HepG2 (cell line): ENCODE results near the gene PRSS33. TPM values are rescaled to one million over a fixed set of nuclear protein-coding genes. Genes with fewer than 3 reads are reported as not detected.

Experiments used
- ATAC-seq: fragments of 200-7000 bp; cut with Tn5 transposase; 3 replicates; pipeline ENCODE4 v1.9.1; 2020; ENCODE audit warnings: mild to moderate bottlenecking, moderate library complexity
- BruUV-seq: library from RNA; stranded (reverse); fragments of 400-500 nt; replicated peaks from 2 replicates; lab custom pipeline; 2021; lab: Mats Ljungman, UMichigan
- CTCF ChIA-PET: fragments of 300-600 bp; formaldehyde crosslinking; extraction: SDS; loops from one replicate; lab custom pipeline; 2021; ENCODE audit warnings: low total read pairs, inconsistent platforms, low intra/inter-chr PET ratio; lab: Yijun Ruan, JAX
- POLR2A ChIA-PET: fragments of 350-600 bp; sonication (Branson Sonifier 250); formaldehyde crosslinking; loops from one replicate; lab custom pipeline; 2020; ENCODE audit warnings: antibody characterized with exemption, inconsistent platforms; lab: Yijun Ruan, JAX
- DNase-seq: peaks from one replicate; pipeline ENCODE4 v3.0.0-alpha.2; 2015; ENCODE audit warnings: low spot score
- FAIRE-seq: peaks from 3 replicates; lab custom pipeline; 2011; peaks lifted over from hg19 to GRCh38; lab: Jason Lieb, UNC
- H2AFZ ChIP-seq: one replicate; pipeline ENCODE4 v1.6.1; 2011; ENCODE audit warnings: low read length, inconsistent platforms
- H3K27ac ChIP-seq: fragments of 300-600 bp; 3 replicates; pipeline ENCODE4 v1.8.0; 2011; ENCODE audit warnings: mixed run types, mild to moderate bottlenecking, mixed read lengths, low read length, inconsistent platforms; ENCODE audit not compliant: insufficient read depth; ENCODE audit errors: extremely low read length
- H3K27me3 ChIP-seq, 2 experiments: fragments of 200-600 bp in 1 of 2; 2 replicates in 1 of 2; 3 replicates in 1 of 2; pipeline versions ENCODE4 v1.6.0 to v1.8.0; 2011; ENCODE audit warnings: low read length in 2 of 2, mild to moderate bottlenecking in 2 of 2, moderate library complexity in 2 of 2, inconsistent platforms in 1 of 2; ENCODE audit not compliant: insufficient read depth in 2 of 2, control insufficient read depth in 1 of 2
- H3K36me3 ChIP-seq, 2 experiments: fragments of 200-600 bp in 1 of 2; replicated peaks in 1 of 2; 2 replicates in 1 of 2; 3 replicates in 1 of 2; pipeline versions ENCODE4 v1.5.1 to v1.8.0; 2011; ENCODE audit warnings: low read length in 2 of 2, inconsistent platforms in 1 of 2; ENCODE audit not compliant: insufficient read depth in 2 of 2, control insufficient read depth in 1 of 2
- H3K4me1 ChIP-seq: 2 replicates; pipeline ENCODE4 v1.5.1; 2012; ENCODE audit warnings: low read length, inconsistent platforms; ENCODE audit not compliant: insufficient read depth
- H3K4me2 ChIP-seq: 2 replicates; pipeline ENCODE4 v1.6.0; 2011; ENCODE audit warnings: low read depth, low read length, inconsistent platforms
- H3K4me3 ChIP-seq, 3 experiments: fragments of 200-600 bp in 1 of 3; sonication (generic), shearing (Covaris generic) in 1 of 3; replicated peaks in 1 of 3; 2 replicates each; pipeline ENCODE4 v1.5.1; 2011 to 2016; ENCODE audit warnings: low read length in 3 of 3, inconsistent platforms in 2 of 3, low read depth in 2 of 3, mild to moderate bottlenecking in 2 of 3, control low read depth in 1 of 3, mixed read lengths in 1 of 3; ENCODE audit not compliant: insufficient read depth in 1 of 3
- H3K79me2 ChIP-seq: one replicate; pipeline ENCODE4 v1.6.1; 2011; ENCODE audit warnings: low read length, inconsistent platforms; ENCODE audit not compliant: insufficient read depth
- H3K9ac ChIP-seq: 2 replicates; pipeline ENCODE4 v1.6.0; 2011; ENCODE audit warnings: mild to moderate bottlenecking, low read depth, low read length, inconsistent platforms; ENCODE audit not compliant: insufficient read depth
- H3K9me3 ChIP-seq: 2 replicates; pipeline ENCODE4 v1.5.1; 2012; ENCODE audit warnings: mild to moderate bottlenecking, low read length
- H4K20me1 ChIP-seq: 2 replicates; pipeline ENCODE4 v1.6.0; 2011; ENCODE audit warnings: inconsistent platforms, mild to moderate bottlenecking, low read length, moderate library complexity; ENCODE audit not compliant: insufficient read depth
- GRHL1 ChIP-seq: sonication (generic); formaldehyde crosslinking; conservative IDR thresholded peaks from 2 replicates; pipeline ENCODE4 v1.8.0; 2022; ENCODE audit warnings: missing genetic modification reagents
- HDAC2 ChIP-seq: sonication (generic); formaldehyde crosslinking; IDR thresholded peaks from 2 replicates; pipeline ENCODE4 v1.4.0; 2020; ENCODE audit warnings: missing genetic modification reagents
- HIC2 ChIP-seq: sonication (generic); formaldehyde crosslinking; IDR thresholded peaks from 2 replicates; pipeline ENCODE4 v1.9.0; 2022; ENCODE audit warnings: low read depth, missing genetic modification reagents
- HNF4G ChIP-seq, 2 experiments: sonication (generic) in 1 of 2; formaldehyde crosslinking in 1 of 2; IDR thresholded peaks; 2 replicates each; pipeline versions ENCODE4 v1.4.0 to v1.6.1; 2011 to 2020; ENCODE audit warnings: borderline replicate concordance in 2 of 2, low read depth in 2 of 2, mild to moderate bottlenecking in 2 of 2, low read length in 1 of 2, missing genetic modification reagents in 1 of 2, moderate library complexity in 1 of 2
- SIN3B ChIP-seq: fragments of 150-350 bp; IDR thresholded peaks from 2 replicates; pipeline ENCODE4 v1.6.1; 2014; ENCODE audit warnings: low read length
- WGBS: methylation state at CpG from one replicate; pipeline ENCODE4 v1.1.6; 2017; ENCODE audit warnings: low lambda C conversion rate; 5-methylcytosine and 5-hydroxymethylcytosine counted together
- in situ Hi-C: cut with HindIII; loops from 2 replicates; pipeline ENCODE4 v1.10.0; 2017; ENCODE audit warnings: low pct_unique_long_range_greater_than_20kb; ENCODE audit not compliant: extremely low pct_ligation_motif_present
- intact Hi-C: fragments of 100-400 bp; cut with micrococcal nuclease; formaldehyde crosslinking; loops from one replicate; pipeline ENCODE4 v1.10.0; 2022; ENCODE audit not compliant: unreplicated experiment
- polyA plus RNA-seq, 8 experiments: library from polyadenylated mRNA; depleted of rRNA in 3 of 8; stranded (reverse) in 7 of 8; unstranded in 1 of 8; fragments of >200 nt; fragmentation: Illumina TruSeq in 4 of 8; extraction: Trizol in 4 of 8; gene quantifications; 2 replicates each; pipeline versions ENCODE4 v1.2.1 to v1.2.3, GENCODE V29; 2011 to 2016; ENCODE audit warnings: low read depth in 4 of 8, missing spikeins in 1 of 8, mixed read lengths in 1 of 8; ENCODE audit not compliant: insufficient read depth in 1 of 8
- total RNA-seq, 5 experiments: library from RNA; depleted of rRNA; stranded (reverse); fragments of >200 nt; fragmentation: Illumina TruSeq; extraction: Trizol; gene quantifications; 2 replicates each; pipeline ENCODE4 v1.2.3, GENCODE V29; 2016; ENCODE audit warnings: low read depth in 1 of 5

Gene PRSS33
- total and polyA plus RNA-seq, 2 of the 13 experiments (the other 11 are each of a cell fraction or from before 2014, with no cell fraction given): not detected

- DNase-seq (no peak), FAIRE-seq (no peak), ATAC-seq (no peak)
- Histone ChIP-seq H3K4me1 (peaks cover 13% of the 10 kb centered on the region), H3K27me3 (peaks cover 5 to 53% of the 10 kb centered on the region in 2 experiments; a peak in 4 of 5 replicates), H3K4me3 (no peak overlapping the region), H3K36me3 (no peaks in the 10 kb centered on the region), H3K4me2 (no peak overlapping the region), H2AFZ (no peak overlapping the region), H3K79me2 (no peaks in the 10 kb centered on the region), H3K27ac (no peak overlapping the region), H4K20me1 (no peaks in the 10 kb centered on the region), H3K9ac (no peak overlapping the region), H3K9me3 (no peaks in the 10 kb centered on the region)
- WGBS: 60% methylated on average over 2 of the region's 6 CpGs
- POLR2A ChIA-PET: interaction anchor here (1.2 kb wide), 1 partner anchor 19 kb away, joined by 3 read pairs; the partner anchor contains the start of gene ZG16B
- in situ Hi-C loops (no loop called here), intact Hi-C loops (no loop called here)
- CTCF ChIA-PET: no interaction called here
- TF ChIP-seq HIC2 (no peak), HDAC2 (CRISPR knock-in tag) (no peak)
- no TSS peak for BruUV-seq
Measured at GRCh38 chr16:2810651-2811050, 23.3 kb upstream of the PRSS33 start.

DNA sequence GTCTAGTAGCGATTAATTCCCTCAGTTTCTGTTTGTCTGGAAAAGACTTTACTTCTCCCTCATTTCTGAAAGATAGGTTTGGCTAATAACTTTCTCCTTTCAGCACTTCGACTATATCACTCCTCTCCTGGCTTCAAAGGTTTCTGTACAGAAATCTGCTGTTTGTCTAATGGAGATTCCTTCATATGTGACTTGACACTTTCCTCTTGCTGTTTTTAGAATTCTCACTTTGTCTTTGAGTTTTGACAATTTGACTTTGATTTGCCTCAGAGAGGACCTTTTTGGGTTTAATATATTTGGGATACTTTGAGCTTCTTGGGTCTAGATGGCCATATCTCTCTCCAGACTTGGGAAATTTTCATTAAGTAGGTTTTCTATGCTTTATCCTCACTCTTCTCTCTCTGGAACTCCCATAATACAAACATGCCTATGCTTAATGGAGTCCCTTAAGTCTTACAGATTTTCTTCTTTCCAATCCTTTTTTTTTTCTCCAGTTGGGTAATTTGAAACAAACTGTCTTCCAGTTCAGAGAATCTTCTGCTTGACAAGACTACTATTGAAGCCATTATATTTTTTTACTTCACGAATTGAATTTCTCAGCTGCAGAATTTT is 21.9 kb upstream of the PRSS33 start:
- no TSS peak for BruUV-seq
- no peak for FAIRE-seq
- no peak for TF ChIP-seq SIN3B
- no peak for TF ChIP-seq GRHL1 (CRISPR knock-in tag)
- no peak for TF ChIP-seq HNF4G (IDR thresholded peaks at IDR 0.05; ENCODE audit: borderline replicate concordance, low read depth, low read length)
- TF ChIP-seq HNF4G (CRISPR knock-in tag; IDR thresholded peaks at IDR 0.05; ENCODE audit: borderline replicate concordance, low read depth): no peak

More for the DNA sequence above, 21.9 kb upstream of the PRSS33 start:
- H3K79me2 ChIP-seq: no peaks in the 10 kb centered on the region
- ChIA-PET CTCF (interaction anchor here (0.6 kb wide), 1 partner anchor 8 kb away, joined by 3 read pairs; the partner anchor contains the start of gene PRSS21), POLR2A (no interaction called here)
- ATAC-seq: no peak
- H3K27ac ChIP-seq: no peak overlapping the region
- no peak overlapping the region for H3K9ac ChIP-seq
- no peak overlapping the region for H2AFZ ChIP-seq
- H3K4me3 ChIP-seq: no peak overlapping the region
- H3K4me1 ChIP-seq: peaks cover 7% of the 10 kb centered on the region; the same call in 1 of the 2 replicates
- WGBS: 16% methylated on average over 3 of the region's 3 CpGs
- H3K4me2 ChIP-seq: no peak overlapping the region
- intact Hi-C loops (no loop called here), in situ Hi-C loops (no loop called here)
- H3K9me3 ChIP-seq: no peaks in the 10 kb centered on the region
- no peaks in the 10 kb centered on the region for H3K36me3 ChIP-seq
- peaks cover 5 to 55% of the 10 kb centered on the region in 2 experiments; a peak in 4 of 5 replicates for H3K27me3 ChIP-seq
- H4K20me1 ChIP-seq: no peaks in the 10 kb centered on the region
- DNase-seq: no peak
